Caco-2 (cell line): ENCODE measurements around the gene NTNG1. TPM values are rescaled to one million over a fixed set of nuclear protein-coding genes. Genes with fewer than 3 reads are reported as not detected.

Experiments used
- BruUV-seq: library from RNA; stranded (reverse); fragments of 400-500 nt; replicated peaks from 2 replicates; lab custom pipeline; 2021; lab: Mats Ljungman, UMichigan
- CTCF ChIA-PET: fragments of 300-600 bp; sonication (Branson Sonifier 250); formaldehyde crosslinking; loops from one replicate; lab custom pipeline; 2022; ENCODE audit warnings: antibody characterized with exemption; lab: Charles Lee
- POLR2A ChIA-PET: fragments of 300-600 bp; sonication (Branson Sonifier 250); formaldehyde crosslinking; loops from one replicate; lab custom pipeline; 2022; ENCODE audit warnings: antibody characterized with exemption; lab: Charles Lee
- DNase-seq, 2 experiments: peaks; one replicate each; pipeline versions ENCODE4 v3.0.0 to v3.0.0-alpha.2; 2020 to 2022
- H3K27me3 ChIP-seq: replicated peaks from 2 replicates; pipeline ENCODE4 v1.6.0; 2011; ENCODE audit warnings: low read length; ENCODE audit not compliant: control insufficient read depth, insufficient read depth
- H3K36me3 ChIP-seq: 2 replicates; pipeline ENCODE4 v1.5.1; 2011; ENCODE audit warnings: low read length; ENCODE audit not compliant: control insufficient read depth, insufficient read depth
- H3K4me1 ChIP-seq: fragments of 250-450 bp; sonication (Bioruptor Pico); 2 replicates; pipeline ENCODE4 v1.5.1; 2020; ENCODE audit warnings: mild to moderate bottlenecking
- H3K4me3 ChIP-seq: 2 replicates; pipeline ENCODE4 v1.5.1; 2011; ENCODE audit warnings: low read depth, mild to moderate bottlenecking, control low read depth, low read length
- H3K9me3 ChIP-seq: fragments of 250-450 bp; sonication (Bioruptor Pico); 2 replicates; pipeline ENCODE4 v1.5.1; 2020; ENCODE audit warnings: mild to moderate bottlenecking, moderate library complexity
- H3K27ac Mint-ChIP-seq: one replicate; pipeline ENCODE4 v1.8.0; 2022; ENCODE audit warnings: mixed read lengths; ENCODE audit not compliant: unreplicated experiment
- H3K27me3 Mint-ChIP-seq: one replicate; pipeline ENCODE4 v1.8.0; 2022; ENCODE audit warnings: mixed read lengths; ENCODE audit not compliant: insufficient read depth, unreplicated experiment
- H3K36me3 Mint-ChIP-seq: one replicate; pipeline ENCODE4 v1.8.0; 2022; ENCODE audit warnings: mild to moderate bottlenecking, mixed read lengths; ENCODE audit not compliant: insufficient read depth, unreplicated experiment
- H3K4me1 Mint-ChIP-seq: one replicate; pipeline ENCODE4 v1.8.0; 2022; ENCODE audit warnings: low read depth, mixed read lengths; ENCODE audit not compliant: unreplicated experiment
- H3K4me3 Mint-ChIP-seq: one replicate; pipeline ENCODE4 v1.8.0; 2022; ENCODE audit warnings: mild to moderate bottlenecking, moderate library complexity, mixed read lengths; ENCODE audit not compliant: unreplicated experiment
- H3K9me3 Mint-ChIP-seq: one replicate; pipeline ENCODE4 v1.8.0; 2022; ENCODE audit warnings: mixed read lengths; ENCODE audit not compliant: unreplicated experiment
- CTCF ChIP-seq, 2 experiments: fragments of 200-600 bp in 1 of 2; IDR thresholded peaks; 1 replicate in 1 of 2; 2 replicates in 1 of 2; pipeline versions ENCODE4 v1.5.1 to v1.8.0; 2011 to 2022; ENCODE audit warnings: antibody characterized with exemption in 1 of 2, control low read depth in 1 of 2, inconsistent platforms in 1 of 2, low read depth in 1 of 2, low read length in 1 of 2, mild to moderate bottlenecking in 1 of 2, moderate library complexity in 1 of 2; ENCODE audit not compliant: insufficient read depth in 1 of 2, severe bottlenecking in 1 of 2, unreplicated experiment in 1 of 2
- intact Hi-C: fragments of 100-400 bp; cut with micrococcal nuclease; formaldehyde crosslinking; loops from one replicate; pipeline ENCODE4 v1.10.0; 2022; ENCODE audit not compliant: unreplicated experiment
- total RNA-seq: library from RNA; stranded (reverse); gene quantifications from 2 replicates; pipeline ENCODE4 v1.2.3, GENCODE V29; 2022

The NTNG1 gene
- total RNA-seq, 1 experiment from 2014 or later = not detected

- CTCF ChIA-PET = no interaction called here
- intact Hi-C loops = no loop called here
- no peak overlapping the region for H3K27ac Mint-ChIP-seq
- Histone ChIP-seq H3K27me3 (no peaks in the 10 kb centered on the region), H3K9me3 (no peaks in the 10 kb centered on the region), H3K4me3 (no peak overlapping the region), H3K4me1 (no peaks in the 10 kb centered on the region), H3K36me3 (no peaks in the 10 kb centered on the region)
- no peaks in the 10 kb centered on the region for H3K36me3 Mint-ChIP-seq
- DNase-seq = no peak
- no peaks in the 10 kb centered on the region for H3K27me3 Mint-ChIP-seq
- no peaks in the 10 kb centered on the region for H3K9me3 Mint-ChIP-seq
- TF ChIP-seq CTCF (IDR thresholded peaks at IDR 0.05; ENCODE audit: insufficient read depth in 1 of 2, low read depth in 1 of 2, low read length in 1 of 2, severe bottlenecking in 1 of 2, unreplicated experiment in 1 of 2) = no peak
- no peaks in the 10 kb centered on the region for H3K4me1 Mint-ChIP-seq
- BruUV-seq = no TSS peak
- no peak overlapping the region for H3K4me3 Mint-ChIP-seq
- POLR2A ChIA-PET = no interaction called here
These were observed 123.2 kb downstream of the NTNG1 start for GRCh38 chr1:107264007-107264406.

- H3K36me3 Mint-ChIP-seq = no peaks in the 10 kb centered on the region
- Histone ChIP-seq H3K9me3 (no peaks in the 10 kb centered on the region), H3K4me3 (no peak overlapping the region), H3K36me3 (no peaks in the 10 kb centered on the region), H3K27me3 (no peaks in the 10 kb centered on the region), H3K4me1 (no peaks in the 10 kb centered on the region)
- H3K27me3 Mint-ChIP-seq = no peaks in the 10 kb centered on the region
- DNase-seq = no peak
- ChIA-PET CTCF (no interaction called here), POLR2A (no interaction called here)
- no TSS peak for BruUV-seq
- intact Hi-C loops = no loop called here
- no peak overlapping the region for H3K27ac Mint-ChIP-seq
- TF ChIP-seq CTCF (IDR thresholded peaks at IDR 0.05; ENCODE audit: insufficient read depth in 1 of 2, low read depth in 1 of 2, low read length in 1 of 2, severe bottlenecking in 1 of 2, unreplicated experiment in 1 of 2) = no peak
- H3K9me3 Mint-ChIP-seq = no peaks in the 10 kb centered on the region
- H3K4me1 Mint-ChIP-seq = no peaks in the 10 kb centered on the region
- H3K4me3 Mint-ChIP-seq = no peak overlapping the region
These were observed 123.7 kb downstream of the NTNG1 start for GRCh38 chr1:107264561-107264960.

GRCh38 chr1:107267489-107267888 lies 126.7 kb downstream of the NTNG1 start:
- BruUV-seq = no TSS peak
- TF ChIP-seq CTCF (IDR thresholded peaks at IDR 0.05; ENCODE audit: insufficient read depth in 1 of 2, low read depth in 1 of 2, low read length in 1 of 2, severe bottlenecking in 1 of 2, unreplicated experiment in 1 of 2) = no peak
- no peaks in the 10 kb centered on the region for H3K27me3 ChIP-seq
- Mint-ChIP-seq H3K27ac (no peak overlapping the region), H3K36me3 (no peaks in the 10 kb centered on the region), H3K4me3 (no peak overlapping the region), H3K9me3 (no peaks in the 10 kb centered on the region), H3K27me3 (no peaks in the 10 kb centered on the region), H3K4me1 (no peaks in the 10 kb centered on the region)
- no peak overlapping the region for H3K4me3 ChIP-seq
- H3K4me1 ChIP-seq = no peaks in the 10 kb centered on the region
- intact Hi-C loops = no loop called here
- CTCF ChIA-PET = no interaction called here
- H3K36me3 ChIP-seq = no peaks in the 10 kb centered on the region
- H3K9me3 ChIP-seq = no peaks in the 10 kb centered on the region
- DNase-seq = no peak
- POLR2A ChIA-PET = no interaction called here
